GM19324 (cell line): ENCODE measurements around the gene MORN3.

Experiments used
- ATAC-seq: cut with Tn5 transposase; IDR thresholded peaks from one replicate; pipeline ENCODE4 v1.9.1; 2021; ENCODE audit warnings: mild to moderate bottlenecking, moderate library complexity; ENCODE audit not compliant: unreplicated experiment, low FRiP score

MORN3 gene

DNA sequence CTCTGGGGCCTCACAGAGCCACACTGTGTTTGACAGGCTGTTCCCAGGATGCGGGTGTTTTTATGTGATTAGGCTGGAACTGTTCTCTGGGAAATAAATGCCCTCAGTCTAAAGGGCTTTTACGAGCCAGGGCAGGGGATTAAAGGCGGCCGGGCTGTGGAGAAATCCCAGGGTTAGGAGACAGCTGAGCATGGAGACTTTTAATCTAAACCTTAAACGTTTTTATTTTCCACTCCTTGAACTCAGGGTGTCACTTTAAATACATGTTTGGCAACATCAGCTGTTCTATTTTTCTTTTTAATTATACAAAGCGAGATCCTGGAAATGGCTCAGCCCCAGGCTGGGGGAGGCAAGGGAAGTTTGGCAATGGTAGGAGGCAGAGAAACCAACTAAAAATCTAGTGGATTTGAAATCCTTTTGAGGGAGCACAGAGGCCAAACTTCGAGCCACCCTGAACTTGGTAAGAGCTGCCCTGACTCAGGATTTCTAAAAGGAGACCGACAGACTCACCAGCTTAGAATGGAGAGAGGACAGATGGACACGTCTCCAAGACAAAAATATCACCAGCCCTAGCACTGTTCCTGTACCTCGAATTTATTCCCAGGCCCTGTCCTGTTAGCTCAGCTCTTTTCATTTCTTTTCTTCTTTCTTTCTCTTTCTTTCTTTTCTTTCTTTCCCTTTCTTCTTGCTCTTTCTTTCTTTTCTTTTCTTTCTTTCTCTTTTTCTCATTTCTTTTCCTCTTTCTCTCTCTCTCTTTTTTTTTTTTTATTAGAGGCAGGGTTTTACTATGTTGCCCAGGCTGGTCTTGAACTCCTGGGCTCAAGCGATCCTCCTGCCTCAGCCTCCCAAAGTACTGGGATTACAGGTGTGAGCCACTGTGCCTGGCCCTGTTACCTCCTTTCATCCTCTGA lies 59.0 kb downstream of the MORN3 start:
- no peak for ATAC-seq

DNA sequence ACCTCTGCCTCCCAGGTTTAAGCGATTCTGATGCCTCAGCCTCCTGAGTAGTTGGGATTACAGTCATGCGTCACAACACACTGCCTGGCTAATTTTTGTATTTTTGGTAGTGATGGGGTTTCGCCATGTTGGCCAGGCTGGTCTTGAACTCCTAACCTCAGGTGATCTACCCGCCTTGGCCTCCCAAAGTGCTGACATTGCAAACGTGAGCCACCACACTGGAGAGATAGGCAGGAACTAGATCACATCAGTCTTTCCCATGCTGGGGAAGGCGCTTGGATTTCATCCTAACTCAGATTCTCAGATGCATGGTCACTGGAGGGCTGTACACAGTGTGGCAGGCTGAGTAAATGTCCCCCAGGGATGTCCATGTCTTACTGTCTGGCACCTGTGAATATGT lies 61.2 kb downstream of the MORN3 start:
- ATAC-seq = no peak

DNA sequence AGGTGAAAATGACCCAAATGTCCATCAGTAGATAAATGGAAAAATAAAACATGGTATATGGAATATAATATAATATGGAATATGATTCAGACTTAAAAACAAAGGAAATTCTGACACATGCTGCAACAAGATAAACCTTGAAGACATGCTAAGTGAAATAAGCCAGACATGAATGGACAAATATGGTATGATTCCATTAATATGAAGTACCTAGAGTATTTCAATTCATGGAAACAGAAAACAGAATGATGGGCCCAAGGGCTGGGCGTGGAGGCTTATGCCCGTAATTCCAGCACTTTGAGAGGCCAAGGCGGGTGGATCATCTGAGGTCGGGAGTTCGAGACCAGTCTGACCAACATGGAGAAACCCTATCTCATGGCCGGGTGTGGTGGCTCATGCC lies 65.9 kb downstream of the MORN3 start:
- ATAC-seq = no peak

DNA sequence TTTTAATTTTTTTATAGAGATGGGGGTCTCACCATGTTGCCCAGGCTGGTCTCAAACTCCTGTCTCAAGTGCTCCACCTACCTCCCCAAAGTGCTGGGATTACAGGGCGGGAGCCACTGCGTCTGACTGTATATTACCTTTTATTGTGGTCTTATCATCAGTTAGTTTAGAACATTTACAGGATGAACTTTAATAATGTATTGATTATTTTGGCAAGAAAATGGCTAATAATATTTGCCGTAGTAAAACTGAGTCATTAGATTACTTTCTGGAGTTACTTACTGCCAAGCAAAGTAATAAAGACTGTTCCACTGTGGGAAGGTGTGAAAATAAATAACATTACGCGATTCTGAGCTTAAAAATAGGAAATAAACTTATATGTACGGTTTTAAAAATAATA lies 66.7 kb downstream of the MORN3 start:
- ATAC-seq = no peak

DNA sequence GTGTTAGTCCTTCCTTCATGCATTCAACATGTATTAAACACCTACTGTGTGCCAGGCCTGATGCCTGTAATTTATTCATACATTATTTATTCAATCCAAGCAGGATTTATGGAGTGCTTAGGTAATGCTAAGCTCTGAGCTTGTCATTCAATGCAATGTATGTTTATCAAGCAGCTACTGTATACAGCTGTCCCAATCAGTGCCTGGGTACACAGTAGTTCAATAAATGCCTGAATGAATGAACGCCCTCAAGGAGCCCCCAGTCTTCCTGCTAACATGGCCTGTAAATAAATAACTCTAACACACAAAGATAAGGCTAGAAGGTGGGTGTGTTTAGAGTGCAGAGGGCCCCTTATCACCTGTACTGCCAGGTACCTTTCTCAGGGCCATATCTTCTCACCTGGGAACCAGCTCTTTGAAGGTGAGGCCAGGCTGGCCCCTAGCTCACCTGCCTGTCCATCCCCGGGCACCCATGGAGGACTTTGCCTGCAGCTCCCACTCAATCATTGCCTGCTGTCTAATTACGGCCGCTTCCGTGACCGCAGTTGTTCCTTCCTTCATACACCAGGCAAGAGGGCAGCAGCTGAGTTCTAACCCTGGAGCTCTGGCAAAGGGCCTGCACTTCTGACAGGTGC lies 68.6 kb downstream of the MORN3 start:
- ATAC-seq = no peak
